Pancreas (tissue), 10 donors: ENCODE data around the gene FSTL4. TPM values are rescaled to one million over a fixed set of nuclear protein-coding genes. Genes with fewer than 3 reads are reported as not detected.
A peak's percentile ranks its signal among the peaks of the same experiment; 100 is the strongest.

Source experiments
- ATAC-seq, 4 donors: fragments of 200-7000 bp; cut with Tn5 transposase; one replicate each; pipeline versions ENCODE4 v1.8.0 to v1.9.1; 2020; ENCODE audit warnings: mild to moderate bottlenecking in 4 of 4, moderate library complexity in 4 of 4
- DNase-seq, 6 donors: peaks; one replicate each; pipeline ENCODE4 v3.0.0-alpha.2; 2020
- FAIRE-seq: peaks from 2 replicates; lab custom pipeline; 2012; peaks lifted over from hg19 to GRCh38; lab: Jason Lieb, UNC
- H3K27ac ChIP-seq, 4 donors: fragments of 200-600 bp; sonication (generic); 1 replicate in 3 of 4; 2 replicates in 1 of 4; pipeline versions ENCODE4 v1.5.0 to v1.8.0; 2020
- H3K27me3 ChIP-seq, 4 donors: fragments of 200-600 bp; one replicate each; pipeline ENCODE4 v1.8.0; 2021
- H3K36me3 ChIP-seq, 3 donors: fragments of 200-600 bp; sonication (generic) in 1 of 3; one replicate each; pipeline versions ENCODE4 v1.5.0 to v1.8.0; 2020 to 2021
- H3K4me1 ChIP-seq, 3 donors: fragments of 200-600 bp; one replicate each; pipeline ENCODE4 v1.8.0; 2021
- H3K4me3 ChIP-seq, 4 donors: fragments of 200-600 bp; sonication (generic) in 2 of 4; one replicate each; pipeline versions ENCODE4 v1.5.0 to v1.8.0; 2020 to 2021
- H3K9me3 ChIP-seq, 4 donors: fragments of 200-600 bp; one replicate each; pipeline ENCODE4 v1.8.0; 2021
- CTCF ChIP-seq, 4 donors: fragments of 200-600 bp; sonication (generic) in 3 of 4; IDR thresholded peaks; one replicate each; pipeline versions ENCODE4 v1.5.0 to v1.8.0; 2021; ENCODE audit warnings: antibody characterized with exemption in 4 of 4
- WGBS, 2 donors: extraction: QIAGEN DNeasy Blood & Tissue Kit; methylation state at CpG; one replicate each; pipeline ENCODE4 v1.1.7; 2013; 5-methylcytosine and 5-hydroxymethylcytosine counted together
- intact Hi-C, 3 donors: fragments of 100-400 bp; cut with DNase I; formaldehyde crosslinking; loops; one replicate each; pipeline versions ENCODE4 v1.11.1 to v1.14.2; 2022
- polyA plus RNA-seq, 2 donors: library from polyadenylated mRNA; stranded (reverse); fragments of 200-250 nt; gene quantifications; one replicate each; pipeline ENCODE4 v1.2.3, GENCODE V29; 2013
- total RNA-seq, 6 donors: library from RNA; stranded (reverse); fragmentation: NEBNext Ultra II Directional in 4 of 6; extraction: Animal tissue kit (Norgen Biotek cat#: 25700) in 4 of 6; gene quantifications; one replicate each; pipeline versions ENCODE4 v1.2.1 to v1.2.4, GENCODE V29; 2021 to 2023
- donor health status: healthy with polysubstance abuse.
- donor health status: DM: no; HTN: no; CAD: no; lungs with moderate emphysema.
- donor health status: DM: no; HTN: no; CAD: no.
- donor health status: control.
- donor health status: control.
- donor health status: Bipolar disorder and iron deficiency.
- donor health status: DM: yes; HTN: yes; CAD: no.
- donor health status: DM: no; HTN: no; CAD: no.
- donor health status: DM: no; HTN: no; CAD: no.
- donor health status: DM: yes; HTN: yes; CAD: no.

FSTL4 gene
- total and polyA plus RNA-seq, 8 donors: 0.68 to 2.4 (median 1.4) TPM

GRCh38 chr5:133262690-133263089 lies 349.7 kb downstream of the FSTL4 start:
- intact Hi-C loops: no loop called here
- 69 to 74% methylated on average over 4 of the region's 4 CpGs for WGBS, 2 donors
- Histone ChIP-seq H3K9me3 (no peaks in the 10 kb centered on the region), H3K4me1 (peaks cover 0 to 9% (median 0%) of the 10 kb centered on the region in 3 donors), H3K36me3 (no peaks in the 10 kb centered on the region), H3K27me3 (no peaks in the 10 kb centered on the region), H3K27ac (no peak overlapping the region), H3K4me3 (no peak overlapping the region)
- ATAC-seq (peak in 2 of 4 donors; percentile 10 to 27), FAIRE-seq (no peak), DNase-seq (no peak)
- no peak for TF ChIP-seq CTCF (IDR thresholded peaks at IDR 0.05)

GRCh38 chr5:133261993-133262392 lies 350.3 kb downstream of the FSTL4 start:
- Histone ChIP-seq H3K9me3 (no peaks in the 10 kb centered on the region), H3K27me3 (no peaks in the 10 kb centered on the region), H3K4me3 (no peak overlapping the region), H3K4me1 (peaks cover 0 to 9% (median 0%) of the 10 kb centered on the region in 3 donors), H3K27ac (no peak overlapping the region), H3K36me3 (no peaks in the 10 kb centered on the region)
- intact Hi-C loops: no loop called here
- ATAC-seq (peak; percentile 66 to 95 (median 87)), DNase-seq (peak in 4 of 6 donors; percentile 25 to 42 (median 38)), FAIRE-seq (no peak)
- peak in 1 of 4 donors; percentile 15 for TF ChIP-seq CTCF (IDR thresholded peaks at IDR 0.05)
- 14 to 16% methylated on average over 6 of the region's 6 CpGs for WGBS, 2 donors

GRCh38 chr5:133260715-133261114 lies 351.6 kb downstream of the FSTL4 start:
- WGBS, 2 donors: 69 to 92% methylated on average over 3 of the region's 3 CpGs
- ATAC-seq (no peak), DNase-seq (no peak), FAIRE-seq (no peak)
- no peak for TF ChIP-seq CTCF (IDR thresholded peaks at IDR 0.05)
- Histone ChIP-seq H3K4me1 (peaks cover 0 to 9% (median 0%) of the 10 kb centered on the region in 3 donors), H3K4me3 (no peak overlapping the region), H3K9me3 (no peaks in the 10 kb centered on the region), H3K36me3 (no peaks in the 10 kb centered on the region), H3K27ac (no peak overlapping the region), H3K27me3 (no peaks in the 10 kb centered on the region)
- intact Hi-C loops: no loop called here

GRCh38 chr5:133259199-133259997 lies 352.9 kb downstream of the FSTL4 start:
- no peak for ATAC-seq
- FAIRE-seq: no peak
- H3K27me3 ChIP-seq: no peaks in the 10 kb centered on the region

More at GRCh38 chr5:133259199-133259997, 352.9 kb downstream of the FSTL4 start:
- intact Hi-C loops: no loop called here
- Histone ChIP-seq H3K4me3 (no peak overlapping the region), H3K4me1 (peaks cover 0 to 9% (median 0%) of the 10 kb centered on the region in 3 donors), H3K27ac (no peak overlapping the region), H3K9me3 (no peaks in the 10 kb centered on the region), H3K36me3 (no peaks in the 10 kb centered on the region)
- TF ChIP-seq CTCF (IDR thresholded peaks at IDR 0.05): no peak
- DNase-seq: no peak
- WGBS, 2 donors: 73 to 82% methylated on average over 10 of the region's 10 CpGs
